Measurements from ENCODE around the gene COL15A1.

GRCh38 chr9:99063522-99063921, 119.8 kb downstream of the COL15A1 start:
- TF ChIP-seq CTCF (IDR thresholded peaks at IDR 0.05; ENCODE audit: low read length) (no peak), EZH2 (optimal IDR thresholded peaks at IDR 0.05; ENCODE audit: low read depth, low read length) (no peak)
